IPS-15b (cell line): ENCODE measurements around the gene ACTR3.

ENCODE experiments used
- H3K27me3 ChIP-seq: one replicate; pipeline ENCODE4 v1.6.1; 2013; ENCODE audit warnings: low read length; ENCODE audit not compliant: control insufficient read depth, insufficient read depth
- H3K36me3 ChIP-seq: one replicate; pipeline ENCODE4 v1.6.1; 2013; ENCODE audit warnings: low read length; ENCODE audit not compliant: control insufficient read depth, insufficient read depth
- H3K4me1 ChIP-seq: one replicate; pipeline ENCODE4 v1.6.1; 2013; ENCODE audit warnings: mild to moderate bottlenecking, low read length; ENCODE audit not compliant: control insufficient read depth, insufficient read depth
- H3K4me3 ChIP-seq: one replicate; pipeline ENCODE4 v1.5.1; 2013; ENCODE audit warnings: low read depth, low read length
- H3K9ac ChIP-seq: one replicate; pipeline ENCODE4 v1.6.1; 2013; ENCODE audit warnings: low read depth, mild to moderate bottlenecking, low read length
- H3K9me3 ChIP-seq: one replicate; pipeline ENCODE4 v1.6.1; 2013; ENCODE audit warnings: mild to moderate bottlenecking, low read length; ENCODE audit not compliant: control insufficient read depth, insufficient read depth

Gene ACTR3

GRCh38 chr2:113877711-113878598 lies 11.9 kb upstream of the ACTR3 start:
- H3K4me1 ChIP-seq = peaks cover 2% of the 10 kb centered on the region
- peaks cover 2% of the 10 kb centered on the region for H3K27me3 ChIP-seq
- no peaks in the 10 kb centered on the region for H3K9me3 ChIP-seq
- H3K9ac ChIP-seq = no peak overlapping the region
- H3K36me3 ChIP-seq = no peaks in the 10 kb centered on the region
- no peak overlapping the region for H3K4me3 ChIP-seq

DNA sequence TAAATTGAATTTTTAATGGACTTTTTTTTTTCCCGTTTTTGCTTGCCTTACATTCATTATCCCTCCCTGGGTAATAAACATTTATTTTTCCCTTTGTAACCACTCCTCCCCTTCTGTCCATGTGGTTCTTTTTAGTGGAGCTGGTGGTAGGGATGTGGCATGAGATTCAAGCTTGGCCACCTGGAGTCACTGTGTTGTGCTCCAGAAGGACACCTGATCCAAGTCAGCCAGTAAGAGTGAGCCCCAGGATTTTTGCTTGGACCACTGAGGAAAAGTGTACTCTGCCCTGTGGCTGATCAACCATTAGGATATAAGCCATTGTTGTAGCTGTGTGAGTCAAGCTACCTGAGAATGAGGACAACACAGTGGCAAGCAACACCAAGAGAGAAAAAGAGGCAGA lies 11.1 kb upstream of the ACTR3 start:
- H3K4me1 ChIP-seq = peaks cover 2% of the 10 kb centered on the region
- H3K9ac ChIP-seq = no peak overlapping the region
- H3K36me3 ChIP-seq = no peaks in the 10 kb centered on the region
- H3K27me3 ChIP-seq = peaks cover 2% of the 10 kb centered on the region
- H3K4me3 ChIP-seq = no peak overlapping the region
- H3K9me3 ChIP-seq = no peaks in the 10 kb centered on the region

DNA sequence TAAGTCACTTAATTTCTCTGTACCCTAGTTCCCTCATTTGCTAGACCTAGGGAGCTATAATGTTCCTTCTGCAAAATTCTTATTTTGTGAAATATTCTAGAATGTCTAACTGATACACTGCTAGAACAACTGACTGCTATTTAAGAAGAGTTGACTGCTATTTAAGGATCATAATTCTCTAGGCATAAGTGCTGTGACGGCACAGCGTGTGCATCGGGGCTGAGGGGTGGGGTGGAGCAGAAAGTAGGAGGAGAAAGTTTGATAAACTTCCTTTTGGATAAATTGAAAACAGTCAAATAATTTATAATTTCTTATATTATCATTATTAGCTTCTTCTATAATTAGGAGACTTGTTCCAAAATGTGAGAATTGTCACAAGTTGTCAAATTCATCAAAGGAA lies 10.4 kb upstream of the ACTR3 start:
- Histone ChIP-seq H3K4me3 (no peak overlapping the region), H3K9me3 (no peaks in the 10 kb centered on the region), H3K4me1 (peaks cover 2% of the 10 kb centered on the region), H3K27me3 (peaks cover 2% of the 10 kb centered on the region), H3K36me3 (no peaks in the 10 kb centered on the region), H3K9ac (no peak overlapping the region)

DNA sequence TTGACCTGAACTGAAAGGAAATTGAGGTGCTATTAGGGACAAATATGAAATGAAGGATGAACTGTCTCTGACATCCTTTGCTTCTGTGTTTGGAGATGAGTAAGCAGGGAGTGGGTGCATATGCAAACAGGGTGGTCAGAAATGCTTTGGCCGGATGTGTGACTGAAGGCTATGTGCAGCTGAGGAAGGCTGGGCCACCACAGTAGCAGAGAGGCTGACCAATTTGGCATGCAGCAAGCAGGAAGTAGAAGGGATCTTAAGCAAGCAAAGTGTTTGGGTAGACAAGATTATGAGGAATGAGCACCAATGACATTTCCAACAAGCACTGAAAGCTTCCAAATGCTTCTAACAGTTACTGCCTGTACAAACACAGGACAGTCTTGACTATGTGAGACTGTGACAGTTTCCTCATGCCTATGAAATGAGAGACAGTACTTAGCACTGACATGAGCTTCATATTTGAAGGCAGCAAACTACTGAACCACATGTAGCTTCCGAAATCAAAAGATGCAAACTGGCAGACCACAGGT lies 3.3 kb upstream of the ACTR3 start:
- no peak overlapping the region for H3K4me3 ChIP-seq
- no peak overlapping the region for H3K9ac ChIP-seq
- H3K27me3 ChIP-seq = no peaks in the 10 kb centered on the region

GRCh38 chr2:113887009-113887792 lies 2.7 kb upstream of the ACTR3 start:
- H3K9me3 ChIP-seq = no peaks in the 10 kb centered on the region
- H3K36me3 ChIP-seq = no peaks in the 10 kb centered on the region
- no peak overlapping the region for H3K4me3 ChIP-seq
- no peaks in the 10 kb centered on the region for H3K27me3 ChIP-seq
- no peak overlapping the region for H3K9ac ChIP-seq
- H3K4me1 ChIP-seq = peaks cover 6% of the 10 kb centered on the region

More for the DNA sequence above, 3.3 kb upstream of the ACTR3 start:
- H3K36me3 ChIP-seq = no peaks in the 10 kb centered on the region
- peaks cover 2% of the 10 kb centered on the region for H3K4me1 ChIP-seq
- H3K9me3 ChIP-seq = no peaks in the 10 kb centered on the region

- no peaks in the 10 kb centered on the region for H3K36me3 ChIP-seq
- peak overlapping the region; percentile 96 for H3K4me3 ChIP-seq
- peak overlapping the region; percentile 98 for H3K9ac ChIP-seq
- no peaks in the 10 kb centered on the region for H3K9me3 ChIP-seq
- peaks cover 10% of the 10 kb centered on the region for H3K4me1 ChIP-seq
- H3K27me3 ChIP-seq = no peaks in the 10 kb centered on the region
Measured at GRCh38 chr2:113888641-113889470, 1.0 kb upstream of the ACTR3 start.

GRCh38 chr2:113890253-113891235 lies 655 bp downstream of the ACTR3 start:
- Histone ChIP-seq H3K4me1 (peaks cover 21% of the 10 kb centered on the region), H3K4me3 (peak overlapping the region; percentile 93), H3K27me3 (no peaks in the 10 kb centered on the region), H3K9me3 (no peaks in the 10 kb centered on the region), H3K36me3 (no peaks in the 10 kb centered on the region), H3K9ac (peak overlapping the region; percentile 85)

GRCh38 chr2:113891265-113891959 lies 1.5 kb downstream of the ACTR3 start:
- peak overlapping the region; percentile 50 for H3K9ac ChIP-seq
- H3K9me3 ChIP-seq = no peaks in the 10 kb centered on the region
- peak overlapping the region; percentile 93 for H3K4me3 ChIP-seq
- peaks cover 22% of the 10 kb centered on the region for H3K4me1 ChIP-seq
- no peaks in the 10 kb centered on the region for H3K27me3 ChIP-seq
- H3K36me3 ChIP-seq = no peaks in the 10 kb centered on the region

DNA sequence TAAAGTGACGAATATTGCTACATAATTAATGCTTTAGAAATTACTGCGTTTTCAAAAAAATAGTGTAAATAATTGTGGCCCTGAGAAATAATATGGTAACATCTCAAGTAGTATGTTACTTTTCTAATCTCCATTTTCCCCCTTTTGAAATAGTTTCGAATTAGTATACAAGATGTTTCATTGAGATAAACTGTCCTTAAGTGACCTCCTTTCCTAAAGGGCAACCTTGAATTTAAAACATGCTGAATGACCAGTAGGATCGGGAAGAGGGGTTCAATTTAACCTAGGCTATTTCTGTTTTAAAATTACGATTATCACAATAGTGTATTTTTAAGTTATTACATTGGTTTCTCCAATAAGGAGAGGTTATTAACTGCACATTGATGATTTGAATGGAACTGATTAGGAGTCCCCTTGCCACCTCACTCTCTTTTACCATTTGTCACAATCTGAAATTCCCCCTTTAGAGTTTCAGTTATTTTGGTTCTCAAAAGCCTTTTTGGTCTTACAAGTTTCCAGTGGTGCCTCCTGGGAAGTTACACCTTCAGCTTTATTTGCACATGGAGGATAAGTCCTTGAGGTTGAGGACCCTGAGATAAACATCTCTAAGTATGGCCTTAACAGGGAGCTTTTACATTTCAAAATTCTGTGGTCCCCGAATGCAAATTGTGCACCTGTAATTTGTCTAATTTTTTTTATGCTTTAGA lies 2.3 kb downstream of the ACTR3 start:
- Histone ChIP-seq H3K27me3 (no peaks in the 10 kb centered on the region), H3K9me3 (no peaks in the 10 kb centered on the region), H3K4me1 (peaks cover 20% of the 10 kb centered on the region), H3K9ac (no peak overlapping the region), H3K36me3 (no peaks in the 10 kb centered on the region), H3K4me3 (peak overlapping the region; percentile 11)
